PC-3 (cell line): ENCODE data around the gene SUSD2.

Experiments
- CTCF ChIP-seq: fragments of 300-600 bp; sonication (generic); conservative IDR thresholded peaks from 2 replicates; pipeline ENCODE4 v1.5.1; 2017; ENCODE audit warnings: antibody characterized with exemption, low read depth, mild to moderate bottlenecking, low read length
- EZH2phosphoT487 ChIP-seq: fragments of 300-600 bp; sonication (generic); IDR thresholded peaks from 2 replicates; pipeline ENCODE4 v1.6.1; 2018; ENCODE audit warnings: mild to moderate bottlenecking, antibody characterized with exemption, low read length, borderline replicate concordance

DNA sequence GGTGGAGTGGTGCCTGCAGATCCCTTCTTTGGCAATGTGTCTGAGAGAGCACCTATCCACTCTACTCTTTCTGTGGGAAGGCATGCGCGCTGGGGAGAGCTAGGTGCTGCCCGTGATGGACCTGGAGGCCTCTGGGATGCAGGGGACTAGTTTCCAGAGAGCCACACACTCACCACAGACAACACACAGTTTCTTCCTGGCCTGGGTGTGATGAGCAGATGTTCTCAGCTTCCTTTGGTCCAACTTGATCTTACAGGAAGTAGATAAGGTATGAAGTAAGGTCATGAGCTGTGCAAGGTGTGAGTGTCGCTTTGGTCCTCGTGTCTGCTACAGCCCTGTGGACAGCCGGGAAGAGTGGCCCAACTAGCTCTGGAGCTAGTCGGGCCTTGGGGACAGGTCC is 27.3 kb upstream of the SUSD2 start:
- TF ChIP-seq CTCF (no peak), EZH2phosphoT487 (no peak)
